ENCODE results near the gene FOXP1.

GRCh38 chr3:71166339-71167240 is 416.9 kb downstream of the FOXP1 start:
- TF ChIP-seq CTCF (IDR thresholded peaks at IDR 0.05) (no peak), POLR2A (IDR thresholded peaks at IDR 0.05) (no peak)
